B cell (primary cell): ENCODE measurements around the gene DSCAML1. TPM values are rescaled to one million over a fixed set of nuclear protein-coding genes. Genes with fewer than 3 reads are reported as not detected.

Experiments used
- ATAC-seq: fragments of 200-7000 bp; cut with Tn5 transposase; one replicate; pipeline ENCODE4 v1.10.0; 2021; ENCODE audit warnings: low read depth, mild to moderate bottlenecking, moderate number of reproducible peaks, moderate library complexity
- CTCF ChIA-PET: fragments of 350-600 bp; sonication (Branson Sonifier 250); formaldehyde crosslinking; loops from one replicate; lab custom pipeline; 2021; ENCODE audit warnings: antibody characterized with exemption, inconsistent platforms; lab: Charles Lee
- POLR2A ChIA-PET: fragments of 350-600 bp; sonication (Branson Sonifier 250); formaldehyde crosslinking; loops from one replicate; lab custom pipeline; 2021; ENCODE audit warnings: antibody characterized with exemption; lab: Charles Lee
- DNase-seq: peaks from one replicate; pipeline ENCODE4 v3.0.0; 2013
- H2AFZ ChIP-seq: 2 replicates; pipeline ENCODE4 v1.6.1; 2012; ENCODE audit warnings: mild to moderate bottlenecking, low read depth, low read length; ENCODE audit not compliant: insufficient read depth, poor library complexity, severe bottlenecking
- H3K27ac ChIP-seq, 2 donors: 1 replicate in 1 of 2; 2 replicates in 1 of 2; pipeline ENCODE4 v1.5.1; 2012 to 2013; ENCODE audit warnings: low read length in 2 of 2, mild to moderate bottlenecking in 2 of 2, moderate library complexity in 1 of 2
- H3K27me3 ChIP-seq, 4 experiments: fragments of 200-600 bp in 1 of 4; sonication (generic) in 1 of 4; replicated peaks in 1 of 4; 1 replicate in 2 of 4; 2 replicates in 2 of 4; pipeline versions ENCODE4 v1.6.1 to v1.7.0; 2013 to 2016; ENCODE audit warnings: low read length in 3 of 4, mild to moderate bottlenecking in 2 of 4, mixed read lengths in 1 of 4, moderate library complexity in 1 of 4; ENCODE audit not compliant: insufficient read depth in 4 of 4, control insufficient read depth in 3 of 4; ENCODE audit errors: control extremely low read depth in 1 of 4
- H3K36me3 ChIP-seq, 2 experiments: replicated peaks in 1 of 2; 1 replicate in 1 of 2; 2 replicates in 1 of 2; pipeline versions ENCODE4 v1.6.1 to v1.7.1; 2013; ENCODE audit warnings: low read length in 1 of 2; ENCODE audit not compliant: insufficient read depth in 2 of 2, control insufficient read depth in 1 of 2; ENCODE audit errors: control extremely low read depth in 1 of 2, extremely low read depth in 1 of 2
- H3K4me1 ChIP-seq, 2 donors: fragments of 200-600 bp in 1 of 2; sonication (generic) in 1 of 2; 1 replicate in 1 of 2; 2 replicates in 1 of 2; pipeline versions ENCODE4 v1.5.1 to v1.6.1; 2013 to 2017; ENCODE audit warnings: low read length in 2 of 2; ENCODE audit not compliant: control insufficient read depth in 2 of 2, insufficient read depth in 2 of 2
- H3K4me2 ChIP-seq: replicated peaks from 2 replicates; pipeline ENCODE3; 2012; ENCODE audit warnings: mild to moderate bottlenecking, low read depth, low read length; ENCODE audit not compliant: poor library complexity, severe bottlenecking
- H3K4me3 ChIP-seq, 5 experiments: fragments of 200-600 bp in 1 of 5; sonication (generic) in 1 of 5; 1 replicate in 3 of 5; 2 replicates in 2 of 5; pipeline versions ENCODE4 v1.5.1 to v1.7.0; 2011 to 2016; ENCODE audit warnings: low read length in 4 of 5, mild to moderate bottlenecking in 4 of 5, low read depth in 2 of 5, control low read depth in 1 of 5, moderate library complexity in 1 of 5; ENCODE audit not compliant: insufficient read depth in 1 of 5; ENCODE audit errors: control extremely low read depth in 1 of 5, extremely low read depth in 1 of 5
- H3K79me2 ChIP-seq: fragments of 200-600 bp; sonication (generic); one replicate; pipeline ENCODE4 v1.6.0; 2016; ENCODE audit warnings: low read length; ENCODE audit not compliant: control insufficient read depth, insufficient read depth
- H3K9ac ChIP-seq: fragments of 200-600 bp; sonication (generic); 2 replicates; pipeline ENCODE4 v1.6.1; 2017; ENCODE audit warnings: mild to moderate bottlenecking, low read length, moderate library complexity
- H3K9me3 ChIP-seq, 3 donors: one replicate each; pipeline versions ENCODE4 v1.6.1 to v1.7.1; 2013; ENCODE audit warnings: low read length in 2 of 3; ENCODE audit not compliant: control insufficient read depth in 2 of 3, insufficient read depth in 1 of 3; ENCODE audit errors: control extremely low read depth in 1 of 3
- H4K20me1 ChIP-seq: 2 replicates; pipeline ENCODE4 v1.6.0; 2012; ENCODE audit warnings: mild to moderate bottlenecking, low read length; ENCODE audit not compliant: insufficient read depth, control insufficient read depth, poor library complexity, severe bottlenecking
- H3K27ac Mint-ChIP-seq: one replicate; pipeline ENCODE4 v1.8.0; 2021; ENCODE audit warnings: mixed read lengths
- H3K27me3 Mint-ChIP-seq: one replicate; pipeline ENCODE4 v1.8.0; 2021; ENCODE audit warnings: mixed read lengths
- H3K4me1 Mint-ChIP-seq: one replicate; pipeline ENCODE4 v1.8.0; 2021; ENCODE audit warnings: mixed read lengths
- H3K4me3 Mint-ChIP-seq: one replicate; pipeline ENCODE4 v1.8.0; 2021; ENCODE audit warnings: mixed read lengths
- H3K9me3 Mint-ChIP-seq: one replicate; pipeline ENCODE4 v1.8.0; 2022; ENCODE audit warnings: mixed read lengths; ENCODE audit not compliant: insufficient read depth
- CTCF ChIP-seq: fragments of 200-600 bp; IDR thresholded peaks from one replicate; pipeline ENCODE4 v1.8.0; 2022; ENCODE audit warnings: antibody characterized with exemption, mild to moderate bottlenecking
- EZH2 ChIP-seq: IDR thresholded peaks from 2 replicates; pipeline ENCODE4 v1.6.1; 2012; ENCODE audit warnings: borderline replicate concordance, low read depth, mild to moderate bottlenecking, moderate library complexity, low read length; ENCODE audit not compliant: insufficient read depth, poor library complexity, severe bottlenecking
- WGBS: methylation state at CpG from one replicate; pipeline ENCODE4 v1.1.5; 2013; ENCODE audit warnings: missing lambda C conversion rate; ENCODE audit not compliant: insufficient coverage; 5-methylcytosine and 5-hydroxymethylcytosine counted together
- intact Hi-C: fragments of 100-400 bp; cut with micrococcal nuclease; formaldehyde crosslinking; loops from one replicate; pipeline ENCODE4 v1.10.0; 2022
- polyA plus RNA-seq: library from polyadenylated mRNA; depleted of rRNA; stranded (reverse); fragments of >200 nt; gene quantifications from 2 replicates; pipeline ENCODE4 v1.2.3, GENCODE V29; 2012
- total RNA-seq, 2 donors: library from RNA; stranded (reverse); fragments of 120-200 nt in 1 of 2; gene quantifications; 1 replicate in 1 of 2; 2 replicates in 1 of 2; pipeline versions ENCODE4 v1.2.3 to v1.2.4, GENCODE V29; 2013 to 2022

The DSCAML1 gene
- total and polyA plus RNA-seq, 2 donors (not counting 1 experiment from before 2014, with no cell fraction given): 1.2 to 6.2 TPM

- Histone ChIP-seq H2AFZ (peak overlapping the region; percentile 16), H3K27ac (no peak overlapping the region), H3K79me2 (no peaks in the 10 kb centered on the region), H3K36me3 (no peaks in the 10 kb centered on the region), H3K4me3 (peak overlapping the region in 2 of 5 experiments; percentile 32 to 39), H3K4me1 (peaks cover 21 to 30% of the 10 kb centered on the region in 2 donors), H3K9ac (peak overlapping the region; percentile 37), H3K9me3 (peaks cover 0 to 12% (median 0%) of the 10 kb centered on the region in 3 donors), H4K20me1 (peaks cover 9% of the 10 kb centered on the region), H3K4me2 (peak overlapping the region; percentile 79), H3K27me3 (peaks cover 0 to 51% (median 35%) of the 10 kb centered on the region in 4 experiments)
- Mint-ChIP-seq H3K4me1 (peaks cover 20% of the 10 kb centered on the region), H3K27ac (no peak overlapping the region), H3K4me3 (peak overlapping the region; percentile 54), H3K27me3 (peaks cover 64% of the 10 kb centered on the region), H3K9me3 (no peaks in the 10 kb centered on the region)
- DNase-seq (peak; percentile 35), ATAC-seq (no peak)
- CTCF ChIA-PET: interaction anchor here (1.0 kb wide), 1 partner anchor 11 kb away, joined by 3 read pairs; no protein-coding TSS in a partner anchor
- 12% methylated on average over 44 of the region's 53 CpGs for WGBS
- TF ChIP-seq EZH2 (no peak), CTCF (no peak)
- POLR2A ChIA-PET: no interaction called here
- intact Hi-C loops: no loop called here
Observed at GRCh38 chr11:117795638-117796455, 1.2 kb downstream of the DSCAML1 start.
